Activated T-helper 17 cell treated with anti-CD3 and anti-CD28 coated beads, Interleukin-2, amount 50 U/mL, for 72 hours (primary cell): ENCODE data around the gene LOXHD1. TPM values are rescaled to one million over a fixed set of nuclear protein-coding genes. Genes with fewer than 3 reads are reported as not detected.

ENCODE experiments used
- ATAC-seq: fragments of 150-1000 bp; cut with Tn5 transposase; replicated peaks from 2 replicates; pipeline ENCODE4 v1.10.0; 2021; ENCODE audit warnings: mild to moderate bottlenecking, moderate library complexity
- H3K27ac Mint-ChIP-seq: one replicate; pipeline ENCODE4 v1.8.0; 2022; ENCODE audit warnings: mixed read lengths
- H3K27me3 Mint-ChIP-seq: one replicate; pipeline ENCODE4 v1.8.0; 2022; ENCODE audit warnings: mixed read lengths
- H3K36me3 Mint-ChIP-seq: one replicate; pipeline ENCODE4 v1.8.0; 2022; ENCODE audit warnings: low read depth, mild to moderate bottlenecking, mixed read lengths
- H3K4me1 Mint-ChIP-seq: one replicate; pipeline ENCODE4 v1.8.0; 2022; ENCODE audit warnings: mixed read lengths
- H3K4me3 Mint-ChIP-seq: one replicate; pipeline ENCODE4 v1.8.0; 2022; ENCODE audit warnings: mild to moderate bottlenecking, mixed read lengths
- H3K9me3 Mint-ChIP-seq: one replicate; pipeline ENCODE4 v1.8.0; 2022; ENCODE audit warnings: mixed read lengths
- total RNA-seq, 2 donors: library from RNA; stranded (reverse); gene quantifications; one replicate each; pipeline ENCODE4 v1.2.3, GENCODE V29; 2022

Gene LOXHD1
- total RNA-seq, 2 donors from 2014 or later, result not detected

DNA sequence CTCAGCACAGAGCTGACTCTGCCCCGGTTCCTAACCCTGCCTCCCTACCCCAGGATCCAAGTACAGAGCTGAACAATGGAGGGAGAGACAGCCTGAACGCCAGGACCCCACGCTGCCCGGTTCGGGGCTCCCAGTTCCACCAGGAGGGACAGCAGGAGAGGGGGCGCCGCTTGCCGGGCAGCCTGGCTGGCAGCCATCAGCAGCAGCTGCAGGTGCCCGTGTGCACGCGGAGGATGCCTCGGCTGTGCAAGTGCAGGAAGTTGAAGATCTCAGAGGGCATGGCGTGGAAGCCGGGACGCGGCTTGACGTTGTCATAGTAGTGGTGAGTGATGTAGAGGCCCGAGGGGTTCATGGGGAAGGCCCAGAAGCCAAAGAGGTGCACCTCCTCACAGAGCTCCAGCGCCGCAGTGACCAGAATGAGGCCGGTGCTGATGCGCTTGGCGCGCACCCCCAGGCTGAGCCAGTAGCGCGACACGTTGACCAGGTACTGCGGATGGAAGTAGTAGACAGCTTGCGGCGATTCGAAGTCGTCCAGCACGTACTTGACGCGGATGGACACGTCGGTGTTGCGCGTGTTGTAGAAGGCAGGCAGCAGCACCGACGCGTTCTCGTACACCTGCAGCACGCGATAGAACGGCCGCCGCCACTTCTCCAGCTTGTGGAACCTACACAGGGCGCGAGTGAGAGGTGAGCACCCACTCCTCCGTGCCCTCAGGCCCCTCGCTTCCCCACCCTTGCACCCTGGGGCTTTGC lies 23.0 kb upstream of the LOXHD1 start:
- no peak overlapping the region for H3K27ac Mint-ChIP-seq
- H3K9me3 Mint-ChIP-seq, result no peaks in the 10 kb centered on the region
- H3K27me3 Mint-ChIP-seq, result peaks cover 6% of the 10 kb centered on the region
- no peak for ATAC-seq
- H3K36me3 Mint-ChIP-seq, result no peaks in the 10 kb centered on the region
- no peaks in the 10 kb centered on the region for H3K4me1 Mint-ChIP-seq
- no peak overlapping the region for H3K4me3 Mint-ChIP-seq

- no peaks in the 10 kb centered on the region for H3K9me3 Mint-ChIP-seq
- H3K27me3 Mint-ChIP-seq, result peaks cover 11% of the 10 kb centered on the region
- H3K4me1 Mint-ChIP-seq, result no peaks in the 10 kb centered on the region
- H3K36me3 Mint-ChIP-seq, result no peaks in the 10 kb centered on the region
- H3K4me3 Mint-ChIP-seq, result no peak overlapping the region
- no peak for ATAC-seq
- H3K27ac Mint-ChIP-seq, result no peak overlapping the region
Observed at GRCh38 chr18:46678785-46679399, 21.9 kb upstream of the LOXHD1 start.

DNA sequence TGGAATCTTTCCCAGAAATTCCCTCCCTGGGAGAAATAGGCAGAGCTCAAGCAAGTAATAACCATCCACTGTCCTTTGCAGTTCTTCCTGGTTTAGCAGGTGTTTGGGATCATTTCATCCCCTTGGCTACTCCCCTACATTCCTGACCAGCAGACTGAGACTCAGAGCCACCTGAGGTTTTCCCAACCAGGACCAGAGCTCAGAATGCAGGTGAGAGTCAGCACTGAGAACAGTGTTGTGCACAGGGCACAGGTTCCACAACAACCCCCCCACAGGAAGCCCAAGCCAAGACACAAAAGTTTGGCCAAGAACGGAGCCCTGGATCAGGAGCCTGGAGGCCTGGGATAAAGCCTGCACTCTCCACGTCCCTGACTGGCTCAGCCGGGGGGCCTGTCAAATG lies 21.0 kb upstream of the LOXHD1 start:
- Mint-ChIP-seq H3K4me1 (peaks cover under 1% of the 10 kb centered on the region), H3K4me3 (no peak overlapping the region), H3K27ac (no peak overlapping the region), H3K36me3 (no peaks in the 10 kb centered on the region), H3K27me3 (peaks cover 11% of the 10 kb centered on the region), H3K9me3 (no peaks in the 10 kb centered on the region)
- ATAC-seq, result no peak

DNA sequence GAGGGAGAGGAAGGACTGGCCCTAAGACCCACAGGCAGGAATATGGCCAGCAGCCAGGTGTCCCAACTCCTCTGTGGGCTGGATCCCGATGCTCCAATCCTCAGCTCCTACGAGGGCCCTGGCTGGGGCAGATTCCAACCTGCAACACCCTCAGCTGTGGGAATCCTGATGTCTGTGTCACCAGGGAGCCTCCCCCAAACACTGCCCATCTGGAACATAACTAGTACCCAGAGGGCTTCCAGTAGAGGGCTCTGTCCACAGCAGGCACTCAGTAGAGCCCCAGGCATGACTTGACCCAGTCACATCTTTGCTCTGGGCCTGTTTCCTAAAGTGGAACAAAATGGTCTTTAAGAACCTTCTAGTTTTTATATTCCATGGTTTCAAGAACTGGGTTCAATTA lies 20.6 kb upstream of the LOXHD1 start:
- Mint-ChIP-seq H3K4me1 (peaks cover 4% of the 10 kb centered on the region), H3K36me3 (no peaks in the 10 kb centered on the region)
- no peak for ATAC-seq

DNA sequence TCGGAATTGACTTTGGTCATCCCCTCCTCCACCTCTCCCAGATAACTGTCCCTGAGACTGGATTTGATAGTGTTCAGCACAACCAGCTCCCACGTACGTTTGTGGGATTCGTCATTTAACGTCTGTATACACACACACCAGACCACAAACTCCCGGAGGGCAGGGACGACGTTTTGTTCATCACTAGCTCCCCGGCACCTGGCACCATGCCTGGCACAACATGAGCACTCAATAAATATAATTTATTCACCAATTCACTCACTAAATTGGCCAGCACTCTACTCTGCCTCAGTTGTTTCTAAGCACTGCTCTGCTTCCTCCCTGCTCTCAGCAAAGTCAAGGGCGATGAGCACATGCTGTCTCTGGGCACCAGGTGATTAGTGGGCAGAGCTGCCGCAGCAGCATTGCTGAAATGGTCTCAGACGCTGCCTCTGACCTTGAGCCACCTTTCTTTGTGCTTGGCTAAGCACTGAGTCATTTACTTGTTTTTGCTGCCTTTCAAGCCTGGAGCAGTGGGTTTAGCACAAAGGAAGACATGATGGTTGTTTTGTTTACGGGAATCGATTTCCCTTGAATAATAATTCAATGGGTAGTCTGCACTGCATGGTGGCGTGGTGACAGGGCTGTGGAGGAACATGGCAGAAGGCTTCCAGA lies 19.3 kb upstream of the LOXHD1 start:
- Mint-ChIP-seq H3K36me3 (no peaks in the 10 kb centered on the region), H3K27me3 (peaks cover 8% of the 10 kb centered on the region), H3K9me3 (no peaks in the 10 kb centered on the region), H3K4me3 (no peak overlapping the region), H3K4me1 (peaks cover 6% of the 10 kb centered on the region), H3K27ac (no peak overlapping the region)
- no peak for ATAC-seq

More for the DNA sequence above, 20.6 kb upstream of the LOXHD1 start:
- peaks cover 11% of the 10 kb centered on the region for H3K27me3 Mint-ChIP-seq
- H3K9me3 Mint-ChIP-seq, result no peaks in the 10 kb centered on the region
- H3K27ac Mint-ChIP-seq, result no peak overlapping the region
- no peak overlapping the region for H3K4me3 Mint-ChIP-seq

DNA sequence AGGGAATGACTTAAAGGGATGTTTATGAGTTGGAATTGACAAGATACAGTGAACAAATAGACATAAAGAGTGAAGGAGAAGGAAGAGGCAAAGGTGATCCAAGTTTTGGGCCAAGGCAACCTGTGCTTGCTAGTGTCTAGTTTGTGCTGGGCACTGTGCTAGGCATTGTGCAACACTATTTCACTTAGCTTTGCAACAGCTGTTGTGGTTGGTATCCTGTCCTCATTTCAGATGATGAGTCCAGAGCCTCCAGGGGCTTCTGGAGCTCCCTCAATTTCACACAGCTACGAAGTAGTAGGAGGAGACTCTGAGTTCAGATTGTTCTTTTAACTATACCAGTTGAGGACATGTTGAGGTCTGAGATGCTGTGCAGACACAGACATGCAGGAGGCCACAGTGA lies 18.1 kb upstream of the LOXHD1 start:
- no peaks in the 10 kb centered on the region for H3K9me3 Mint-ChIP-seq
- peaks cover 8% of the 10 kb centered on the region for H3K27me3 Mint-ChIP-seq
- H3K4me3 Mint-ChIP-seq, result no peak overlapping the region
- H3K36me3 Mint-ChIP-seq, result no peaks in the 10 kb centered on the region
- H3K4me1 Mint-ChIP-seq, result peaks cover 6% of the 10 kb centered on the region
- no peak for ATAC-seq
- no peak overlapping the region for H3K27ac Mint-ChIP-seq

DNA sequence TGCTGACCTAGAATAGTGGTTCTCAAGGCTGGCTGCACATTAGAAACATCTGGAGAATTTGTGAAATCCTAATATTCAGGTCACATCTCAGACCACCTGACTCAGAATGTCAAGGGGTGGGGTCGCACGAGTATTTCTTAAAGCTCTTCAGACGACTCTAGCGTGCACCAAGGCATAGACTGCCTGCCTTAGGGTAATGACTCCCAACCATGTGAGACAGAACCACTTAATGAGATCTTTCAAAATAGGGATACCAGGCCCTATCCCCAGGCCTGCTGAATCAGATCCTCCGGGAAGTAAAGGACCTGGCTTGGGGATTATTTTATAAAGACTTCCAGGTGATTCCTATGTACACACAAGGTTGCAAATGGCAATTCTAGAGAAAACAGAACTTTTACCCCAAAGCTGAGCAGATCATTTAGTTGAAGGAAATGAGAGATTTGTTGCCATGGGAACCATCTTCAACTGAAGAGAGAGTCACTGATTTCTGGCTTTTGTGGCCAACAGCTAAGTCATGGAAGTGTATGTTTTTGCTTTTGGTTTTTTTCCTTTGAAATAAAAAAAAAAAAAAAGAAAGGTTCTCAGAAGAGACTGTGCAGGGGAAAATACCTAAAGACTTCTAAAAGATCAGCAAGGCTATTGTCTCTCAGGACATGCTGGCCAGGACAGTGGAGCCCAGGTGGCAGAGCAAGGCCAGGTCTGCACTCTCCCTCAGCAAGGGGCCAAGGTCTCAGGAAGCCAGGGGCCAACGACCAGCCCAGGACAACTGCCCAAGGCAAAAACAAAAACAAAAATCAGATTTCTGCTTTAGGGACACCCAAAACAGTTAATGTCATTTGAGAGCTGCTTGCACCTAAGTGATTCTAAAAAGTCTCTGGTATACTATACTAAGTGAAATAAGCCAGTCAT lies 15.3 kb upstream of the LOXHD1 start:
- Mint-ChIP-seq H3K4me3 (peak overlapping the region; percentile 22), H3K36me3 (no peaks in the 10 kb centered on the region), H3K9me3 (no peaks in the 10 kb centered on the region), H3K4me1 (peaks cover 6% of the 10 kb centered on the region), H3K27me3 (peaks cover 5% of the 10 kb centered on the region), H3K27ac (peak overlapping the region; percentile 90)
- ATAC-seq, result peak; percentile 81

DNA sequence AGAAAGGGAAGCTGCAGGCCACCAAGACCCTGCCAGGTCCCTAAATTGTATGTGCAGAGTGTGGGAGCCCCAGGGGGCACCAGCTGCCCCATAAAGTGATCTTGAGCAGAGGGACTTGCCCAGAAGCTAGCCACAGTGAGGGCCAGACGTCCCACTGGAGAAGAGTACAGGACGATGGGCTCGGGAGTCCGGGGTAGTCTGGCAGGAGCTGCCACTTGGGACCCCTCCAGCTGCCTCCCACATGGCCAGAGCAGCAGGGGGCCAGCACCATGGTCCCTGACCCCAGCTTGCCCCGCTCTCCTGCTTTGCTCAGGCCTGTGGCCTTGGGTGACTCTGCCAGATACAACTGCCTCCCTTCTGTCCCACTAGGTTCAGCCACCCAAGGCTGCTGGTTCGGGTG lies 11.7 kb upstream of the LOXHD1 start:
- ATAC-seq, result no peak

GRCh38 chr18:46668135-46668534 lies 11.1 kb upstream of the LOXHD1 start:
- Mint-ChIP-seq H3K9me3 (no peaks in the 10 kb centered on the region), H3K27me3 (no peaks in the 10 kb centered on the region), H3K4me3 (no peak overlapping the region), H3K4me1 (peaks cover 6% of the 10 kb centered on the region), H3K27ac (no peak overlapping the region), H3K36me3 (no peaks in the 10 kb centered on the region)
- no peak for ATAC-seq

More for the DNA sequence above, 11.7 kb upstream of the LOXHD1 start:
- Mint-ChIP-seq H3K27me3 (no peaks in the 10 kb centered on the region), H3K9me3 (no peaks in the 10 kb centered on the region), H3K36me3 (no peaks in the 10 kb centered on the region), H3K27ac (no peak overlapping the region), H3K4me1 (peaks cover 6% of the 10 kb centered on the region), H3K4me3 (no peak overlapping the region)

- no peaks in the 10 kb centered on the region for H3K36me3 Mint-ChIP-seq
- no peak overlapping the region for H3K4me3 Mint-ChIP-seq
- H3K4me1 Mint-ChIP-seq, result no peaks in the 10 kb centered on the region
- no peaks in the 10 kb centered on the region for H3K27me3 Mint-ChIP-seq
- no peak for ATAC-seq
- H3K9me3 Mint-ChIP-seq, result no peaks in the 10 kb centered on the region
- H3K27ac Mint-ChIP-seq, result no peak overlapping the region
Observed at GRCh38 chr18:46663539-46663938, 6.5 kb upstream of the LOXHD1 start.

GRCh38 chr18:46660957-46661749 lies 4.1 kb upstream of the LOXHD1 start:
- Mint-ChIP-seq H3K9me3 (no peaks in the 10 kb centered on the region), H3K4me3 (no peak overlapping the region), H3K36me3 (no peaks in the 10 kb centered on the region), H3K4me1 (no peaks in the 10 kb centered on the region), H3K27ac (no peak overlapping the region), H3K27me3 (no peaks in the 10 kb centered on the region)
- ATAC-seq, result no peak

DNA sequence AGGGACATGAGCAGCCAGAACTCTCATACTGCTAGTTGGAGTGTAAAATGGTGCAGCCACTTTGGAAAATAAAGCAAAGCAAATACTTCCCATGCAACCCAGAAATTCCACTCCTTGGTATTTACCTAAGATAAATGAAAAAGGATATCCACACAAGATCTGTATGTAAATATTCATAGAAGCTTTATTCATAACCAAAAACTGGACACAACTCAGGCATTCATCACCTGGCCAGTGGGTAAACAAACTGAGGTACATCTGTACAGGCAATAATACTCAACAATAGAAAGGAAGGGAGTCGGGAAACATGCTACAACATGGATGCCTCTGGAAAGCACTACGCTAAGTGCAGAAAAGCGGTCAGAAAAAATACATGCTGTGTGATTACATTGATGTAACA lies 2.5 kb upstream of the LOXHD1 start:
- H3K4me3 Mint-ChIP-seq, result no peak overlapping the region
- no peaks in the 10 kb centered on the region for H3K4me1 Mint-ChIP-seq
- H3K9me3 Mint-ChIP-seq, result no peaks in the 10 kb centered on the region
- no peaks in the 10 kb centered on the region for H3K27me3 Mint-ChIP-seq
- H3K27ac Mint-ChIP-seq, result no peak overlapping the region
- ATAC-seq, result no peak
- H3K36me3 Mint-ChIP-seq, result no peaks in the 10 kb centered on the region

DNA sequence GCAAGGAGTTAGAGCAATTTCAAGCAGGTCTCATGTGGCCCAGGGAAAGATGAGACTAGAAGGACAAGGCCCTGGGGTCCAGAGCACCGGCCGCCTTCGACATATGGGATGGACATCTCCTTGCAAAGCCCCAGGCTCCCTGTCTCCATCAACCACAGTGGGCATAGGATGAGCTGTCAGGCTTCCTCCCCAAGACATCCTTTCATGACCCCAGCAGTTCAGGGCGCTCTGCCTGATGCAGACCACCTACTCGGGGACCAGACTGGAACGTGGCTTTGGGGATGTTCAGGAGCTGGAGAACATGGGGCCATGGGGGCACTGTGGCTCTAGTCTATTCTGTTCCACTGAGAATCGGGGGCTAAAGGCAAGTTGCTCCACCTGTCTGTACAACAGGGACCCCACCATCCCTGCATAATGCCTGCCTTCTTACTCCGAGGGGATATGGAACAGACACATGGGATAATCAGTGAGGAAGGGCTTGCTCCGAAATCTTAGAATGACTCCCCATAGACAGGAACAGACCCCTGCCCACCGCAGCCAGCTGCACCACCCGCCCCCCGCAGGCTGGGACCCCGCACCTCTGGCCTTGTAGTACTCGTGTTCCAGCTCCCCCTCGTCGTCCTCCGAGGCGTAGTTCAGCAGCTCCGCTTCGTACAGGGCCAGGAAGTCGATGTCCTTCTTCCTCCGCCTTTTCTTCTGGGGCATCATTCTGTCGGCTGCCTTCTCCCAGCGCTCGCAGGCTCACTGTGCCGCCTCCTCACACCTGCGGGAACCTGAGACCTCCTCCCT lies 500 bp downstream of the LOXHD1 start:
- no peak overlapping the region for H3K4me3 Mint-ChIP-seq
- no peaks in the 10 kb centered on the region for H3K4me1 Mint-ChIP-seq
- no peak for ATAC-seq
- H3K36me3 Mint-ChIP-seq, result no peaks in the 10 kb centered on the region
- no peaks in the 10 kb centered on the region for H3K27me3 Mint-ChIP-seq
- no peak overlapping the region for H3K27ac Mint-ChIP-seq
- H3K9me3 Mint-ChIP-seq, result no peaks in the 10 kb centered on the region
